GM18868 (cell line): ENCODE measurements around the gene NRF1.
A peak's percentile ranks its signal among the peaks of the same experiment; 100 is the strongest.
"Not testable (repeated sequence)": the region's sequence is repeated elsewhere in the genome, so short reads cannot be mapped to it uniquely, and the experiment has no call there.

Experiments used
- ATAC-seq: cut with Tn5 transposase; IDR thresholded peaks from one replicate; pipeline ENCODE4 v1.9.1; 2021; ENCODE audit warnings: mild to moderate bottlenecking, moderate library complexity; ENCODE audit not compliant: unreplicated experiment

The NRF1 gene

DNA sequence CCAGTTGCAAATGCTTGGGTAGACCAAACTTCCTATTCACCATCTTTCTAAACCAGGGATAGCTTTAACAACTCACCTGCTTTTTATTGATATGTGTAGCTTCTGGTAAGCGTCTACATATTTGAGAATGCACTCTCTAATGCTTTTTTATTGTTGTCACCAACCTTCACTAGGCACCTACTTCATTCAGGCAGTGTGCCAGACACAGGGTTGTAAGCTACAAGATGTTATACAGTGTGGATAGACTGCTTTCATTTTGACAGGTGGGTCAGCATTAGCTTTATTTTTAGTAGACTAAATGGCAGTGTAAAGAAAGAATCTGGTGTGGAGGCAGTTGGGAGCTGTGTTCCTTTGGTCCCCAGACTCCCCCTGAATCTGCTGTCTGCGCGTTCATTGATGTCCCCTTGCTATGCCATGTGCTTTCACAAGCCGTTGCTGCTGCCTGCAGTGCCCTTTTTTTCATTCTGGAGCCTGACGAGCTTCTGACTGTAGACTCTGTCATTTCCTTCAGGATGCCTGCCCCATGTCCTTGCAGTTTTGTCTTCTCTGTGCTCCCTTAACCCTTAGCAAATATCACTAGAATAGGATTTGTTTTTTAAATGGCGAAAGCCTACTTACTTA is 32.1 kb downstream of the NRF1 start:
- no peak for ATAC-seq

DNA sequence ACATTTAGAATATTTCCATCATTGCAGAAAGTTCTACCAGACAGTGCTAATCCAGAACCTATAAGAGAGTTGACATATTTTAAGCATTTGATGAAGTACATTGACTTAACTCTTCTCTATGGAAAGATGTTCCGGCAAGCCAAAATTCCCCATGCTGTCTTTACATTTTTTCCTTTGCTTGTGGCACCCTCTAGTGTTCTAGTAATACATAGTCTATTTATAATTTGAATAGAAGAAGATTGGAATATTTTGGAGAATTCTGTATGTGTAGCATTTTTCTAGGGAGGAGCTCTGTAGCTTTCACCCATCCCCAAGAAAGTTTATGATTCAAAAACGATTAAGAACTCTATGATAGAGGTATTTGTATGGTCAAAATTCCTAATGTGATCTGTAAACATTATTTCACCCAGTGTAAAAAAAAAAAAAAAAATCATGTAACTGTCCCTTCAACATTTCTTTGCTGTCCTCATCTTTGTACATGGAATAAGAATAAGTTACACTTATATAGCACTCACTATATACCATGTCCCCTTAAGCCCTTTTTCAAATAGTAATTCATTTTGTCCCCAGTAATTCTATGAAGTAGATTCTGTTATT is 33.2 kb downstream of the NRF1 start:
- no peak for ATAC-seq

GRCh38 chr7:129646369-129647021 is 35.0 kb downstream of the NRF1 start:
- no peak for ATAC-seq

DNA sequence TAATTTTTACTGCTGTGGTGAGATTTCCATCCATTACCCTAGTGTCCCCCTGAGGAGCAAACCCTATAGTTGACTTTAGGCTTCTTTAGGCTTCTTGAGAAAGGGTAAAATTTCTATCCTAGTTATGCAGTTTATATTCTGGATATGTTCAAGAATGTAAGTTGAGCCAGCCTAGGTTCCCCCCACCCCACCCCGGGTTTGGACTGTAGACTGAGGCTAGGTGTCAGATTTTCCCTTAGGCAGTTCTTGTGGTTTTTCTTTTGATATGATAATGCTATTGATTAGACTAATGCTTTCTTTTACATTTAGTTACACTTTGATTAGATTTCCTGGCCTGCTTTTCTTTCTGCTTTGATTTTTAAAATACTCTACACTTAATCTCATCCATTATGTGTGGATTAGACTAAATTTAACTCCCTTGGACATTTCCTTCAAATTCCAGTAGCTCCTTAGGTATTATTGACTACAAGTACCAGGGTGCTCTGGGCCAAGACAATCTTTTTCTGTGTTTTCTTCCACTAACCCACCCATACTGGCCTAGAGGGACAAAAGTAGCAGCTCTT is 37.7 kb downstream of the NRF1 start:
- no peak for ATAC-seq

DNA sequence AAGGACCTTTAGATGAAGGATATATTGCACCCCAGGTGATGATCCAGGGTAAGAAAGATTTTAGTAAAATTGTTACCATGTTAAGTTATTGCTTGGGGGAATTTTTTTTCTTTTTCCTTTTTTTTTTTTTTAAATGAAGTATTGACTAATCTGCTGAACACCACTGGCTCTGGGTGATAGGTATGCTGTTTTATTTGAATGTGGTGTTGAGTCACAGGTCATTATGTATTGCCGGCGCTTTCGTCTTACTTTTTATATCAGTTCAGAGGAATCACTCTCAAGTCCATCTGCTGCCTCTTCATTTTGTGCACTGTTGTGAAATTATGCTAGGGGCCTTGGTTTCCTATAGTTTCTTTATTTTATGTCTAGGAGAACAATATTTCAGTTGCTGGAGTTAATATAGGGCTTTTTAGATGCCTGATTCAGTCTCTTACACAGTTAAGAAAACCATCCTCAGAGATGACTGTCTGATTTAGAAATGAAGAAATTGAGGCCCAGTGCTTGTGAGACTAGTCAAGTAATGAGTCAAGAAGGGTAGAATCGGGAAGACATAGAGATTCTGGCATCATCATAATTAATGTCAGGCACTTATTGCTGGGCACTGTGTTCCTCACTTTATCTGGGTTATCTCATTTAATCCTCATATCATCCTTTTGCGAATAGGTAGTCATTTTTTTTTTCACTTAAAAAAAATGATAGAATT is 38.7 kb downstream of the NRF1 start:
- no peak for ATAC-seq

DNA sequence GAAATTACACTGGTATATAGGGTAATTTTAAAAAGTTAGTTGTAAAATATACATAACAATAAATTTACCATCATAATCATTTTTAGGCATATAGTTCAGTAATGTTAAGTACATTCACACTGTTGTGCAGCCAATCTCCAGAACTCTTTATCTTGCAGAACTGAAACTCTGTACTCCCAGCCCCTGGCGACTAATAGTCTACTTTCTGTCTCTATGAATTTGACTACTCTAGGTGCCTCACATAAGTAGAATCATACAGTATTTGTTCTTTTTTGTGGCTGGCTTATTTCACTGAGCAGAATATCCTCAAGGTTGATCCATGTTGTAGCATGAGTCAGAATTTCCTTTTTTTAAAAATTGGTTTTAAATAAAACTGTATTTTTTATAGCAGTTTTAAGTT is 41.4 kb downstream of the NRF1 start:
- peak; percentile 80 for ATAC-seq

DNA sequence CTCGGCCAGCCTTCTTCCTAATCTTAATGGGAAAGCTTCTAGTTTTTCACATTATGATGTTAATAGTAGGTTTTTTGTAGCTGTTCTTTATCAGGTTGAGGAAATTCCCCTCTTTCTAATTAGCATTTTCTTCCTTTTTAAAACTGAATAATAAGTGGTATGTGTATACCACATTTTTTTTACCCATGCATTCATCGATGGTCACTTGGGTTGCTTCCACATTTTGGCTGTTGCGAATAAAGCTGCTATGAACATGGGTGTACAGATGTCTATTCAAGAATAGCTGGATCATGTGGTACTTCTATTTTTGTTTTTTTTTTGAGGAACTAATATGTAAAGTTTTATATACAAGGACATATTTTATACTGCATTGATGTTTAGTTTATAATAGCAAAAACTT is 44.3 kb downstream of the NRF1 start:
- no peak for ATAC-seq

DNA sequence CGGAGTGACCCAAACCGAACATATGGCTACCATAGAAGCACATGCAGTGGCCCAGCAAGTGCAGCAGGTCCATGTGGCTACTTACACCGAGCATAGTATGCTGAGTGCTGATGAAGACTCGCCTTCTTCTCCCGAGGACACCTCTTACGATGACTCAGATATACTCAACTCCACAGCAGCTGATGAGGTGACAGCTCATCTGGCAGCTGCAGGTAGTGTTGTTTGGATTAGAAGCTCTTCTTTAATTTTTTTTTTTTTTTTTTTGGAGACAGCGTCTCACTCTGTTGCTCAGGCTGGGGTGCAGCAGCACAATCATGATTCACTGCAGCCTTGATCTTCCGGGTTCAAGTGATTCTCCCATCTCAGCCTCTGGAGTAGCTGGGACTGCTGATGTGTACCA is 45.8 kb downstream of the NRF1 start:
- no peak for ATAC-seq

DNA sequence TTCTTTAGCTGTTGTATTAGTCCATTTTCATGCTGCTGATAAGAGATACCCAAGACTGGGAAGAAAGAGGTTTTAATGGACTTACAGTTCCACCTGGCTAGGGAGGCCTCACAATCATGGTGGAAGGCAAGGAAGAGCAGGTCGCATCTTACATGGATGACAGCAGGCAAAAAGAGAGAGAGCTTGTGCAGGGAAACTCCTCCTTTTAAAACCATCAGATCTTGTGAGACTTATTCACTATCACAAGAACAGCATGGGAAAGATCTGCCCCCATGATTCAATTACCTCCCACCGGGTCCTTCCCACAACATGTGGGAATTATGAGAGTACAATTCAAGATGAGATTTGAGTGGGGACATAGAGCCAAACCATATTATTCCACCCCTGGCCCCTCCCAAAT is 48.4 kb downstream of the NRF1 start:
- ATAC-seq = not testable (repeated sequence)

DNA sequence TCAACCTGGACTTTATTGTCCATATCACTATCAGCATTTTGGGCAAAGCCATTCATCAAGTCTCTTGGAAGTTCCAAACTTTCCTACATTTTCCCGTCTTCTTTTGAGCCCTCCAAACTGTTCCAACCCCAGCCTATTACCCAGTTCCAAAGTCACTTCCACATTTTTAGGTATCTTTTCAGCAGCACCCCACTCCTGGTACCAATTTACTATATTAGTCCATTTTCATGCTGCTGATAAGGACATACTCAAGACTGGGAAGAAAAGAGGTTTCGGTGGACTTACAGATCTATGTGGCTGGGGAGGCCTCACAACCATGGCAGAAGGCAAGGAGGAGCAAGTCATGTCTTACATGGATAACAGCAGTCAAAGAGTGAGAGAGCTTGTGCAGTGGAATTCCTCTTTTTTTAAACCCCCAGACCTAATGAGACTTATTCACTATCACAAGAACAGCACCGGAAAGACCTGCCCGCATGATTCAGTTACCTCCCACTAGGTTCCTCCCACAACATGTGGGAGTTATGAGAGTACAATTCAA is 50.2 kb downstream of the NRF1 start:
- no peak for ATAC-seq

DNA sequence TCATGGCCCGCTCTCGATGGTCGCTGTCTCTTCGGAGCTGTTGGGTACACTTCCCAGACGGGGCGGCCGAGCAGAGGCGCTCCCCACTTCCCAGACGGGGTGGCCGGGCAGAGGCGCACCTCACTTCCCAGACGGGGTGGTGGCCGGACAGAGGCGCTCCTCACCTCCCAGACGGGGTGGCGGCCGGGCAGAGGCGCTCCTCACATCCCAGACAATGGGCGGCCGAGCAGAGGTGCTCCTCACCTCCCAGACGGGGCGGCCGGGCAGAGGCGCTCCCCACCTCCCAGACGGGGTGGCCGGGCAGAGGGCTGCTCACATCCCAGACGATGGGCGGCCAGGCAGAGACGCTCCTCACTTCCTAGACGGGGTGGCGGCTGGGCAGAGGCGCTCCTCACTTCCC is 51.7 kb downstream of the NRF1 start:
- ATAC-seq = not testable (repeated sequence)

DNA sequence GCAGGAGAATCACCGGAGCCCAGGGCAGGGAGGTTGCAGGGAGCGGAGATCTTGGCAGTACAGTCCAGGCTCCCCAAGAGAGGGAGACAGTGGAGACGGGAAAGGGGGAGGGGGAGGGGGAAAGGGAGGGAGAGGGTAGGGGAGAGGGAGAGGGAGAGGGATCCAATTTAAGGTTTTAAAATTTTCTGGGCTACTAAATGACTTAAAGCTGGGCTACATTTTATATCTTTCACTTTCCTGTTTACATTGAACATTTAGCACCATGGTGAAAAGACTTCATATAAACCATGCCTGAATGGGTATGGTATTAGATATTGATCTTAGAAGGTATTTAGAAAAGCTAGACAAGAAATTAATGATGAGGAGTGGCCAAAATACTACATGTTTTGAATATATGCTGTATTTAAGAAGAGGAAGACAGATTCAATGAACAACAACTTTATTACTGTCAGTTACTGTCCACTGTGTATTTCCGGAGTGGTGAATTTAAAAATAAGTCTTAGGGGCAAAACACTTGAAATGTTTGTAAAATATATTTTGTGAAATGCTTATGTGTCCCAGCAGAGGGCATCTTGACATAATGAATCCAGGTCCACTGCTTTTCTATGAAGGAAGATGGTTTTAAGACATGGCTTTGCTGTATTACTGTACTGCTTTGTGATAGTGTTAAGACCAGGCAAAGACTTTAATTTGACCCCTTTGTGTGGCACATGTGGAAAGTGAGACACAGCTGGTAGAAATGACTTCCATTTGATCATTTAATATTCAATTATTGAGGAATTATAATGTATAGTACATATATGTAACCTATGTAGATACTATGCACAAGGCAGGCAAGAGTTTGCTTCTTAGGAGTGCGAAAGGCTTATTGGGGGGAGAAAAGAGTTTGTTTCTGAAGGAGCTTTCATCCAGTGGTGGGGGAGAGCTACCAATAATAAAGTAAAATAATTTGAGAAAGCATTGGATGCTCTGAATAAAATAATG is 52.8 kb downstream of the NRF1 start:
- ATAC-seq = no peak

- no peak for ATAC-seq
These were observed 53.5 kb downstream of the NRF1 start for GRCh38 chr7:129665013-129665401.

- ATAC-seq = no peak
These were observed 55.6 kb downstream of the NRF1 start for GRCh38 chr7:129667116-129667515.

GRCh38 chr7:129667551-129667950 is 56.0 kb downstream of the NRF1 start:
- ATAC-seq = no peak

DNA sequence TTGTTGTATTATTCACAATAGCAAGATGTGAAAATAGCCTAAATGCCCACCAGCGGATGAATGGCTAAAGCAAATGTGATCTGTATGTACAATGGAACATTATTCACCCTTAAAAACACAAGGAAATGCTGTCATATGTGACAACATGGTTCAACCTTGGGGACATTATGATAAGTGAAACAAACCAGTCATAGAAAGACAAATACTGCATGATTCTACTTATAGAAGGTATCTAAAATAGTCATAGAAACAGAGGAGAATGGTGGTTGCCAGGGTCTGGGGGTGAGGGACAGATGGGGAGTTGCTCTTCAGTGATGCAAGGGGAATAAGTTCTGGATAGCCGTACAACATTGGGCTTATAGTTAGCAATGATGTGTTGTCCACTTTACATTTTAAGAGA is 58.4 kb downstream of the NRF1 start:
- ATAC-seq = no peak

- ATAC-seq = no peak
These were observed 59.1 kb downstream of the NRF1 start for GRCh38 chr7:129670656-129671055.

DNA sequence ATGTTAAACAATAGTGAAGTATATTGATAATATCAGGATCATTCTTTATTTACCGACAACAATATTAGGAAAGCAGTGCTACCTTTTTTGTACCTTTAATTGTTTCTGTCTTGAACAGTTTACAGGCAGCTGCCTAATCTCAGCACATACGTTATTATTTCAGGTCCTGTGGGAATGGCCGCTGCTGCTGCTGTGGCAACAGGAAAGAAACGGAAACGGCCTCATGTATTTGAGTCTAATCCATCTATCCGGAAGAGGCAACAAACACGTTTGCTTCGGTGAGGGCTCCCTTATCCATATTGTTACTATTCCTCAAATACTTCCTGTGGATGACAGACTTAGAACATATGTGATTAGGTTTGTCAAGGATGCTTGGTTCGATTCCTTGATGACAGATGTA is 59.7 kb downstream of the NRF1 start:
- ATAC-seq = no peak

DNA sequence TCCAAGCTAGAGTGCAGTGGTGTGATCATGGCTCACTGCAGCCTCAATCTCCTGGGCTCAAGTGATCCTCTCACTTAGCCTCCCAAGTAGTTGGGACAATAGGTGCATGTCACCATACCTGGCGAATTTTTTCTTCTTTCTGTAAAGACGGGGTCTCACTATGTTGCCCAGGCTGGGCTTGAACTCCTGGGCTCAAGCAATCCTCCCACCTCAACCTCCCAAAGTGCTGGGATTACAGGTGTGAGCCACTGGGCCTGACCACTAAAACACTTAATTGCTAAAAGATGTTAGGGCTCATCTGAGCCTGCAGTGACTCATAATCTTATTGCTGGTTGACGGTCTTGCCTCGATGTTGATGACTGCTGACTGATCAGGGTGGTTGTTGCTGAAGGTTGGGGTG is 63.0 kb downstream of the NRF1 start:
- not testable (repeated sequence) for ATAC-seq

DNA sequence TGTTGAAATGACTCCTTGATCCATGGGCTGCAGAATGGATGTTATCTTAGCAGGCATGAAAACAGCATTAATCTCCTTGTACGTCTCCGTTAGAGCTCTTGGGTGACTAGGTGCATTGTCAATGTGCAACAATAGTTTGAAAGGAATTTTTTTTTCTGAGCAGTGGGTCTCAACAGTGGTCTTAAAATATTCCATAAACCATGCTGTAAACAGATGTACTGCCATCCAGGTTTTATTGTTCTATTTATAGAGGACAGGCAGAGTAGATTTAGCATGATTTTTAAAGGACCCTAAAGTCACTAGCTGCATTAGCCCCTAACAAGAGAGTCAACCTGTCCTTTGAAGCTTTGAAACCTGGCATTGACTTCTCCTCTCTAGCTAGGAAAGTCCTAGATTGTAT is 64.0 kb downstream of the NRF1 start:
- ATAC-seq = no peak
